HG02970 (cell line): Measurements from ENCODE around the gene AGPAT3.

Experiments used
- ATAC-seq: cut with Tn5 transposase; IDR thresholded peaks from one replicate; pipeline ENCODE4 v1.9.1; 2021; ENCODE audit warnings: mild to moderate bottlenecking, moderate library complexity, moderate number of reproducible peaks; ENCODE audit not compliant: unreplicated experiment, low FRiP score

AGPAT3 gene

DNA sequence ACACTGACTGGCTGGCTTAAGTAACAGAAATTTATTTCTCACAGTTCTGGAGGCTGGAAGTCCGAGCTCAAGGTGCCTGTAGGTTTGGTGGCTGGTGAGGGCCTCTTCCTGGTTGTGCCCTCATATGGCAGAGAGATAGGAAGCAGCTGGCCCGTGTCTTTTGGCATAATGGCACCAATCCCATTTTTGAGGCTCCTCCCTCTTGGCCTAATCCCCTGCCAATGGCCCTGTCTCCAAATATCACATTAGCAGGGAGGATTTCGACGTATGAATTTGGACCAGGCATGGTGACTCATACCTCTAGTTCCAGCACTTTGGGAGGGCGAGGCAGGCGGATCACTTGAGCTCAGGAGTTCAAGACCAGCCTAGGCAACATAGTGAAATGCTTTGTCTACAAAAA, 37.4 kb downstream of the AGPAT3 start:
- ATAC-seq = no peak

DNA sequence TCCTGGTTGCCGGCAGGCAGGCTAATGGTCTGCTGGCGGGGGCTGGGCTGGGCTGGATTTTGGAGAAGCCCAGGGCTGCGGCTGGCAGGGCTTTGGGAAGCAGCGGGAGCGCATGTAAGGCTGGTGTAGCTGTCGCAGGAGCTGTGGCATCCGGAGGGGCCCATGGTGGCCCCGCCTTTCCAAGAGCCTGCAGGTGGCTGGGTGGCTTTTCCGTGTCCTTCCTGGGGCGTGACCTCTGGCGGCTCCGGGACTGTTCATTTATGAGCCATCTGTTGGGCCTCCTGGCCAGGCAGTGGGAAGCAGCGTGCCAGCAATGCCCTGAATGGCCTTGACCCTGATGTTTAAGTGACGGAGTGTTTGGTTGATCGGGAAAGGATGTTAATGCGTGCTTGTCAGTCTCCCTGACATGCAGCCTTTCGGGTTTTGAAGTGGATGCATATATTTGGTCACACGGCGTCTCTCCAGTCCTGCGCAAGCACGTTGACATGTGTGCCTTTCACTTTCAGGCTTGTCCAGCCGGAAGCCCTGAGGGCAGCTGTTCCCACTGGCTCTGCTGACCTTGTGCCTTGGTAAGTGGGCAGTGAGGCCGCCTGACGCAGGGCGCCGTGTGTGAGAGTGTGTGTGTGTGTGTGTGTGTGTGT, 38.5 kb downstream of the AGPAT3 start:
- no peak for ATAC-seq

DNA sequence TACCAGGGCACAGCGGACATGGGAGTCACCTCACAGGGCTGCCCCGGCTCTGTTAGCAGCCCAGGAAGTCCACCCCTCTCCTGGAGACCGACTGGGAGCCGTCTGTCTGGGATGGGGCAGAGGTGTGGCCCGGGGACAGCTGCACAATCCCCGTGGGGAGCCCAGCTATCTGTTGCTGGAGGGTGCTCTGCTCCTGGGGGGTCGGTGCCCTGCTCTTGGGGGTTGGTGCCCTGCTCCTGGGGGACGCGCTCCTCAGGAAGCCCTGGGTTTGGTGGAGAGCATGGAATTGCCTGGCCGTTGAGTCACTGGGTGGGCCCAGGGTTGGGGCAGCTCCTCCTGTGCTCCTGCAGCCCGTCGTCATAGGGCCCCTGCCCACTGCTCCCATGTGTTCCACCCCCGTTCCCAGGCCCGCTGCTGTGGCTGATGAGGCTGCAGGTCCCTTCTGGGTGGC, 39.3 kb downstream of the AGPAT3 start:
- no peak for ATAC-seq

DNA sequence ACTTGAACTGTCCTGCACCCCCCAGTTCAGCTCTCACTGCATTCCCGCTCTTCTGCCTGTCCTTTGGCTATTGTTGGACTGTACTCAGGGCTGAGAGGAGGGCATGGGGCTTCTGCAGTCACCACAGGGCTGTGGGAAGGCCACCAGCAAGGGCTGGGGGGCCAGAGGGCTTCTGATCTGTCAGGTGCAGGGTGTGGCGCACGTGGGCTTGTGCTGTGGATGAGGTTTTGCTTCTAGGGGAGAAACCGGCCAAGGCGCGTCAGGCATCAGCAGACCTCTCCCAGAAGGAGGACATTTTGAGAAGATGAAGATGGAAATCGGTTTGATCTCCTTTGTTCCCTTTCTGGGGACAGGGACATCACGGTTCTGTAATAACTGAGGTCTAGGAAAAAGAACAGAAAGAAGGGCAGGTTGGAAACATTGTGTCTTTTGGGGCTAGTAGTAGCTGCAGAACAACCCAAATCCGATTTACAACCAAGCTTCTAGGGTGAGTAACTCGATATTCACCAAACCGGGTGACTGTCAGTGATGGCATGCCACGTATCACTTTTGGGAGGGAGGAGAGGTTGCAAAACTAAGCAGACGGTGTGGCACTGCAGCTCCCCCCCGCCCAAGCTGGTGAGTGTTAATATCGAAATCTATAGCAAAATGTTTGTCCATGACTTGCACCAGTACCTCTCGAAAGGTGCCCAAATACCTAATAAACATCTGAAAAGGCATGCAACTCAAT, 40.9 kb downstream of the AGPAT3 start:
- ATAC-seq = no peak

DNA sequence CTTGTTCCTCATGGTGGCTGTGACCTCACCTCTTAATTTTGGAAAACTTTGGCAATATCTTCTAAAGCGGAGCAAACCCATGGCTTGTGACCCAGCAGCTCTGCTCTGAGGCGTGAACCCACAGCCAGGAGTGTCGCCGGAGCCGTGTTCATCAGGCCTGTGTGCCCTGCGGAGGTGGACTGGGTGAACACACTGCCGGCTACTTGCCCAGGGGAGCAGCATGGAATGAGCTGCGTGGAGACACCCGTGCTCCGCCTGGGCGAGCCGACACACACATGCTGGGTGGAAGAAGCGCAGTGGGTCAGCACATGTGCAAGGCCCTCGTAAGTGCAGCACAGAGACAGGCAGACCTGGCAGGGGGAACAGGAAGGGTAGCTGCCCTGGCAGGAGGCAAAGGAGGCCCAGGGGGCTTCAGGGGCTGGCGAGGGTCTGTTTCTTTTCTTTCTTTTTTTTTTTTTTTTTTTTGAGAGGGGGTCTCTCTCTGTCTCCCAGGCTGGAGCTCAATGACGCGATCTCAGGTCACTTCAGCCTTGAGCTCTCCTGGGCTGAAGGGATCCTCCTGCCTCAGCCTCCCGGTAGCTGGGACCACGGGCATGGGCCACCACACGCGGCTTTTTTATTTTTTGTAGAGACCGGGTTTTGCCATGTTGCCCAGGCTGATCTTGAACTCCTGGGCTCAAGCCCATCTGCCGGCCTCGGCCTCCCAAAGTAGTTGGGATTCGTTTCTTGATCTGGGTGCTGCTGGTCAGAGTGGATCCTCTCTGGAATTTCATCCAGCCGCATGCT, 41.8 kb downstream of the AGPAT3 start:
- ATAC-seq = no peak

DNA sequence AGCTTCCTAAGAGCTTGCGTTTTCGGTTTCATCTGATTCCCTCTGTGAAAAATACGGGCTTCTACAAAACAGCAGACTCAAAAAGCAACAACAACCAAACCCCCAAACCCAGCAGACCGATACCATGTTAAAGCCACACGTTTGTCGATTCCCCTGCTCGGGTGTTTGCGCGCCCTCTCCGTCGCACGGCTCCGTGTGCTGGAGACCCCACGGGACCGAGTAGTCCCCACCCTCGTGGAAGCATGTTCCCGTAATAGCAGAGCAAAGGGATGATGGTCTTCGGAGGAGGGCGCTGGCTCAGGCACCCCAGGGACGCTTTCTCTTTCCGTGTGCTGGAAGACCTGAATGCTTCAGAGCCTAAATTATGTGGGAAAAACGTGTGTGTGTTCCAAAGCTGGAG, 42.7 kb downstream of the AGPAT3 start:
- no peak for ATAC-seq

DNA sequence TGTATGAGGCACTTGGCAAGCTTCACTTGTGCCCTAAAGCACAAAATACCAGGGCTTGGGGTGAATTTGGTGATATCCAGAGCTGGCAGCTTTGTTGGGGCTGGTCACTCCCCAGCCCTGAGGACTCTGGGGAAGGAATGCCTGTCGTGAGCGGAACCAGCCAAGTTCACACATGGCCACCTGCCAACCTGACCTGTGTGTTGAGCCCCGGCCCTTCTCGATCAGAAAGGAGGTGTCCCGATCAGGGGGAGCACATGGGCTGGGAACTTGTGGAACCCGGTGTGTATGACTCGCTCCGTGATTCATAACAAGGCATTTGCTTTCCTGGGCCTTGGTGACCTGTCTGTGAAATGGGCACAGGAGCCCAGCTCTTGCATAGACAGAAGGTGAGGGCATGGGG, 43.1 kb downstream of the AGPAT3 start:
- no peak for ATAC-seq

DNA sequence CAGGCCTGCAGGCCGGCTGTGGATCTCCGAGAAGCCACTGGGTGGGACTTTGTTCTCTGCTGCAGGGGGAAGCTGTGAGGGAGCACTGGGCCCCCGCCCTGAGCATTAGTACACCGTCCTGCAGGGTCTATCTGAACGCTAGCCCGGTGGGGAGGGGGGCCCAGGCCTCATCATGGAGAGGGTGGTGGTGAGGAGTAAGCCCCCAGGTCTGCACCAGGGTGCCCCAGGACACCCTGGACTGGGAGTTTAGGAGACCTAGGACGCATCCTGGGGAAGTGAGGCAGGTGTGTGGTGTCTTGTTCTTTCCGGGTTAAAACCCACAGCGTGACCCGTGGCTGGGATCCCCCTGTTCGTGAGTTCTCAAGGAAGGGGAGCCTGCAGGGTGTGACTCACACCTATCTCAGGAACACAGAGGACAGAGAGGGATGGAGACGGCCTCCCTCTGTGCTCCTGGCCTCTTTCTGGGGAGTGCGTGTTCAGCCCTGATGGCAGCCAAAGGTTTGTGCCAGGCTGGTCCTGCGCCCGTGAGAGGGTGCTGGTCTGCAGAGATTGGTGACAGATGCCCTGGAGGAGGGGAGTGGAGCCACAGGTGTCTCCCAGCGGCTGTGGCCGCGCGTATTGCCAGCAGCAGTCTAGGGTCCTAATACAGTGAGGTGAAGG, 44.8 kb downstream of the AGPAT3 start:
- no peak for ATAC-seq

DNA sequence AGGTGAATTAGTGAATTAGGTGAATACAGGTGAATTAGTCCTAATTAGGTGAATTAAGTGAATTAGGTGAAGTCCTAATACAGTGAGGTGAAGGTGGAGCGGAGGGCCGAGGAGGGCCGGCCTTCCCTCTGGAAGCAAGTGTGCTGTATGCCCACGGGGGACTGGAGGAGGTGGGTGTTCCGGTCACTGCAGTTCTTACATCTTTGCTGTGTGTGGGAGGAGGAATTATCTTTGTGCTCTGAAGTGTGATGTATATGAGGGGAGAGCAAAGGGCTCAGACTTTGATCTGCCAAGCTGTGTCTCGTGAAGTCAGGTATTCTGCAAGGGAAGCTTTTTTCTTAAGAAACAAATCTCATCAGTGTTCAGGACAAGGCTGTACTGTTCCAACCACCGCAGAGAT, 45.4 kb downstream of the AGPAT3 start:
- ATAC-seq = no peak

DNA sequence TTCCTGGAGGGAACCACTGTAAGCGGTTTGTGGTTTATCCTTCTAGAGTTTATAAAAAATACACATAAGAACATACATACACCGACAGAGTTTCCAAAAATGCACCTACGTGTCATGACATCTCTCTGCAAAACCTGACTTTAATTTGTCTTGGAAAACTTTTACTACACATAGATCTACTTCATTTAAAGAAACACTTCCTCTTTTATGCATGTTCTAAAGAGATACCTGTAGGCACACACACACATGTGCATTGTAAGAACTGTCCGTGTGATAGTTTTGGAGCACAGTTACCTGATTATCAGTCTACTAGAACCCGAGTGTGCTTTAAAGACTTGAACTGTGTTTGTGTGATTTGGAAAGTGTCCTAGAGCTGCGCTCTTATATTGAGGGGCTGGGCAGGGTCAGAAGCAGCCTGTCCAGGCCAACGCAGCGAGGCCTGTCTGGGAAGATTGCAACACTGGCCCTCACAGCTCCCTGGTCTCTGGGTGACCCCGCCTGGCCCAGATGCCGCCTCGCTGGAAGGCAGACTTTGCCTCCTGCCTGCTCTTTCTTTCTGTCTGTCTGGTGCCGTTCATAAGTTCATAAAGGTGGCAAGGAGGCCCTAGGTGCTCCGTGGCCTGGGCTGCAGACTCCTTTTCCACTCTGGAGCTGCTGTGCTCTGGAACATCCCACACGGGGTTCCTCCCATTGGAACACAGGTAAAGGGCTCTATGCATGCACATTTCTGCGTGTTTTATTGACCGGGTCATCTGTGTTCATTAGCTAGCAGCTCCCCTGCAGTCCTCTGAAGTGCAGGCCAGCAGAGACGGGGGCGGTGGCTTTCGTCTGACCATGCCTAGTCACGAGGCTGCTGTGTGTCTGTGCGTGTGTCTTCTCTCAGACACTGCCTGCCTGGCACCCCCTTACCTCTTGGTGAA, 46.3 kb downstream of the AGPAT3 start:
- ATAC-seq = no peak

DNA sequence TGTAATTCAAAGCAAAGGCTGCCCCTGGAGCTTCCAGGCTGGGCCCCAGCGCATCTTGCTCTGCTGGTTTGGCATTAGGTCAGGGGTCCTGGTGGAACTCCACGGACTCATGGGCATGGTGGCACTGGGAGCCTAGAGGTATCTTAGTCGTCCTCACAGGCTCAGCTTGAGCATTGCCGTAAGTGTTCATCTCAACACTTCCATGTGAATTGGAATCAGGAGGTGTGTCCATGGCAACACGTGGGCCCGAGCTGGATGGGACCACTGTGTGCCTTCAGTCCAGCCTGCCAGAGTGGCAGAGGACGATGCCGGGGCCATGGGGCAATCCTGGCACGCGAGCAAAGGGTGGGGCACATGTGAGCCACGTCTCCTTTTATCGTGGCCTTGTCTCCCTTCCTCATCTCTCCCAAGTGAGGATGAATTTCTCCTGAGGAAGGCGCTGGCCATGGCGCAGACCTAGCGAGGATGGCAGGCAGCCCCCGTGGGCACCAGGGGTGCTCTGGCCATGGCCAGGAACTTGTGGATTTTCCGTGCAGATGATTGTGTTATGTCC, 47.0 kb downstream of the AGPAT3 start:
- ATAC-seq = no peak

DNA sequence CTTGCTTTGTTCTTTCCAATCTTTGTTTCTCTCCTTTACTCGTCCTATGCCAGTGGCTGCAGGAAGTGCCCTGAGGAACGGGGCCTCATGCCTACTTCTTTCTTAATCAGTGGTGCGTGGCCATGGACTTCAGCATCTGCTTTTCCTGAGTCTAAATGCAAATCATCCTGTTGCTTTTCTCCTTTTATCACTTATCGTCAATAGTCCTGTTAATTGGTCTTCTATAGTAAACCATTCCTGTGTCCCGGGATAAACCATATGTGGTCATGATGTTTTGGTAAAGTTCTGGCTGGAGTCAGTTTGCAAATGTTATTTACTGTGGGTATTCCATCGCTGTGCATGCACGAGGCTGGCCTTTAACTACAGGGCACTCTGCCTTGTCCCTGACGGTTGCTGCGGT, 47.5 kb downstream of the AGPAT3 start:
- ATAC-seq = no peak

DNA sequence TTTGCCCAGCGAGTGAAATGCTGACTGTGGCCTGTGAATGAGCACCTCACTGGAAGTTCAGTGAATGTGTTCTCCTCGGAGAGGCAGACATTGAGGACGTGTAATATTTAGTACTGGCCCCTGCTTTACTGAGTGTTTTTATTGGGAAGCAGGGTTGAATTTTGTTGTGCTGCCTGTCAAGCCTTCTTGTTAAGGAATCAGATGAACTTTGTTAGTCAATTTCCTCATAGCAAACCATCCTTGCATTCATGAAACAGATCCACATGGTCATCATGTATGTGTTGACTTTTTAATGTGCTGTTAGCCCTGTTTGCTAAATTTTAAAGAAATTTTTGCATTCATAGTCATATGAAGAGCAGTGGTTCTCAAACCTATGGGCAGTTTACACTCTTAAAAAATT, 47.9 kb downstream of the AGPAT3 start:
- no peak for ATAC-seq

DNA sequence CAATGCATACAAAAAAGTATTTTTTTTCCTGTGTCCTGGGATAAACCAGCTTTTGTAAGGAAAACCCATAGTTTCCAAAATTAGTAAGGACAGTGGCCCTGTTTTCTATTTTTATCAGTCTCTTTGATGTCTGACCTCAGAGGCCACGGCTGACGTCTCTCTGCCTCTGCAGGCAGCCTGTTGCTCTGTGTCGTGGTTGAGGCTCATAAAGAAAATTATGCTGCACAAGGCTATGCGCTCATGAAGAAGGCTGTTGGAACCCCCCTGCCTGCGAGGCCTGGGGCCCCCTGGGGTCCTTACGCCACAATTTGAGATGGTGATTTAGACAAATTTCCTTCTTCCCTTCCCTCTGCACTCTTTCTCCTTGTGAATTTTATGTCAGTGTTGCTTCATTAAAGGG, 48.9 kb downstream of the AGPAT3 start:
- ATAC-seq = no peak

DNA sequence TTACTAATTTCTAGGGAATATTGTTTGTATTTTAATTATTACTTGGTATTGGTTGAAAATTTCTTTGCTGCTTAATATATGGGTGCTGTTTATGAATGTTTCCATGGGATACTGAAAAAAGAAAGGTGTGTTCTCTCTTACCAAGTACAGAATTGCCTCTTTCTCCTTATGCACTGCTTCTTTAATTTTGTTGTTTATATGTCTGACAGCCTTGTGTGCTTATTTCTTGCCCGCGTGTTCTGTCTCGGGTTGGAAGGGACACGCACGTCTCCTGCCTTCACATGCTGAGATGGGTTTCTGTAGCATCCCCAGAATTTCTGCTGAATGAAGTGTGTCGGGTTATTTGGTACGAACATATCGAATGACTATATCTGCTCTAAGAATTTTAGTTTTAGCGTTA, 51.1 kb downstream of the AGPAT3 start:
- no peak for ATAC-seq

DNA sequence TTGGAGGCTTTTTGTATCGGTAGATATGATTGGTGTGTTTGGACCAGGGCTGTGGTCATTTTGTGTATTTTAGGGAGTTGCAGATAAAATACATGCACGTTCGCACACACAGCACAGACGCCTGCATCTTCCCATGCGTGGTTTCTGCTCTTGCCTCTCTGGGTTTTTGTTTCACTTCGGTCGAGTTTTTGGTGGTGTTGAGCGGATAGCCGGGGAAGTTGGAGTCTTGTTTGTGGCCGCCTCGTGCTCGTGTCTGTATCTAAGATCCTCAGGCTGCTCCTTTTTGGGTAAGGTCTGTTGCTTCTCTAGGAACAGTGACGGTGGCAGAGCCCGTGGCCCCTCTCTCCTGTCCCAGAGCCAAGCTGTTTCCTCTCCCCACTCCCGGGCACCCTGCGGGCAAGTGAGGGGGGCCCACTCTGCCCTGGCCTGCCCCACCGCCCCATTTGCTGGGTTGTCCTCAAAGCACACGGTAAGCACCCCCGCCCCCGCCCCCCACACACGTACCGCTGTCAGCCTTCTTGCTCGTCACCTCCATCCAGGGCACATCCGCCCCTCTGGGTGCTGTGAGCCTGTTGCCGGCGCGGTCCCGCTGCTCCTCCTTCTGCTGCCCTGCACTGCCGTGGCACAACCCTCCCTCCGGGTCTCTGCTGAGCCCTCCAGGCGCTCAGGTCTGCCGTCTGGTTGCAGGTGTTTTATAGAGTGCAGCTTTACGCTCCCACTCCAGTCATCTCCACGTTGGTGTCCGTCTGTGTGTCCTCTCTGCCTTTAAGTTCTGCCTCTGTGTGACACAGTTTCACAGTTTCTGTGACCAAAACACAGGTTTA, 51.9 kb downstream of the AGPAT3 start:
- no peak for ATAC-seq

DNA sequence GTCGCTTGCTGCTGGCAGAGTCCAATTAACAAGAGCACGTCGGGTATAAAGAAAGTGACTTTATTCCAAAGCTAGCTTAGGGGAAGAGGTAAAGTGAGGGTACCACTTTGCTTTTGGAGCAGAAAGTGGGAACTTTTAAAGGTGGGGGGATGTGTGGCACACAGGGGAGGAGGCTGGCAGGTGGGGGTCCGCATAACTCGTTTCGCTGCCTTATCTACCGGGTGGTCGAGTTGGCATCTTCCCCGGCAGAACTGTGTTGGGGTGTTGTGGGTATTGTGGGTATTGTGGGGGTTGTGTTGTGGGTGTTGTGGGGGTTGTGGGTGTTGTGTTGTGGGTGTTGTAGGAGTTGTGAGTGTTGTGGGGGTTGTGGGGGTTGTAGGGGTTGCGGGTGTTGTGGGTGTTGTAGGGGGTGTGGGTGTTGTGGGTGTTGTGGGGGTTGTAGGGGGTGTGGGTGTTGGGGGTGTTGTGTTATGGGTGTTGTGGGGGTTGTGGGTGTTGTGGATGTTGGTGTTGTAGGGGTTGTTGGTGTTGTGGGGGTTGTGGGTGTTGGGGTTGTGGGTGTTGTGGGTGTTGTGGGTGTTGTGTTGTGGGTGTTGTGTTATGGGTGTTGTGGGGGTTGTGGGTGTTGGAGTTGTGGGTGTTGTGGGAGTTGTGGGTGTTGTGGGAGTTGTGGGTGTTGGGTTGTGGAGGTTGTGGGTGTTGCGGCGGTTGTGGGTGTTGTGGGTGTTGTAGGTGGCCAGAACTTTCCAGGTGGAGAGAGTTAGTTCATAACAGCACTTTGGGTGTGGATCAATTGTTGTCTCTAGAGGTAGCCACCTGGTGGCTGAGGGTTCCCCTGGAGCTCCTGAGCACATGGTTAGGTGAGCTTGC, 52.7 kb downstream of the AGPAT3 start:
- no peak for ATAC-seq

DNA sequence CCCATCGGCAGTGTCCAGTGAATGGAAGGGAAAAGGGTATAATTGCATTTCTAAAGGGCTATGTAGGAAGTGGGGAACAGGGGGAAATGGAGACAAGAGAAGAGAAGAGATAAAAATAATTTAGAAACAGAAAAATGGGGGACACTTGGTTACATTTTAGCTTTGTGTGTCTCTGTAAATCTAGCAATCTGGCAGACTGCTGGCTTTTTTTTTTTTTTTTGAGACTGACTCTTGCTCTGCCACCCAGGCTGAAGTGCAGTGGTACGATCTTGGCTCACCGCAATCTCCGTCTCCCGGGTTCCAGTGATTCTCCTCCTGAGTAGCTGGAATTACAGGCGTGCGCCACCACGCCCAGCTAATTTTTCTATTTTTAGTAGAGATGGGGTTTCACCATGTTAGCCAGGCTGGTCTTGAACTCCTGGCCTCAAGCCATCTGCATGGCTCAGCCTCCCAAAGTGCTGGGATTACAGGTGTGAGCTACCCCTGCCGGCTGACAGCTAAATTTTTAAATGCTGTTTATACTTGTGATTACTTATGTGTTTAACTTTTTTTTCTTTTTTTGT, 53.4 kb downstream of the AGPAT3 start:
- ATAC-seq = no peak
